ENCODE data around the gene ABCA13. TPM values are rescaled to one million over a fixed set of nuclear protein-coding genes. Genes with fewer than 3 reads are reported as not detected.
"Not testable (repeated sequence)": the region's sequence is repeated elsewhere in the genome, so short reads cannot be mapped to it uniquely, and the experiment has no call there.

ABCA13 gene
- total RNA-seq = not detected

GRCh38 chr7:48171202-48171601 lies at the start of gene ABCA13:
Gene ABCA13, plus strand, starts transcription at chr7:48171458. Its CDS starts 26 bp downstream, at chr7:48171484.
- H3K9me3 Mint-ChIP-seq = no peaks in the 10 kb centered on the region

GRCh38 chr7:48126037-48126436 lies 45.2 kb upstream of the ABCA13 start:
- Mint-ChIP-seq H3K9me3 (no peaks in the 10 kb centered on the region), H3K4me1 (peaks cover 14% of the 10 kb centered on the region), H3K27ac (no peak overlapping the region), H3K4me3 (no peak overlapping the region), H3K27me3 (peaks cover 25% of the 10 kb centered on the region), H3K36me3 (ENCODE audit: low read depth) (no peaks in the 10 kb centered on the region)
- DNase-seq = no peak
- CTCF ChIA-PET = no interaction called here
- POLR2A ChIA-PET = interaction anchor here (0.7 kb wide), 1 partner anchor 171 kb away, joined by 3 read pairs; no protein-coding TSS in a partner anchor

More at GRCh38 chr7:48171202-48171601, at the start of gene ABCA13:
- Mint-ChIP-seq H3K27me3 (peaks cover 29% of the 10 kb centered on the region), H3K4me1 (no peaks in the 10 kb centered on the region), H3K27ac (no peak within 1 kb of the TSS), H3K36me3 (ENCODE audit: low read depth) (no peaks in the 10 kb centered on the region), H3K4me3 (no peak within 1 kb of the TSS)
- POLR2A ChIA-PET = no interaction called here
- CTCF ChIA-PET = no interaction called here
- DNase-seq = no peak

GRCh38 chr7:48130658-48131108 lies 40.6 kb upstream of the ABCA13 start:
- DNase-seq = no peak
- POLR2A ChIA-PET = interaction anchor here (0.6 to 1.1 kb wide), 2 partner anchors 148 to 168 kb away, joined by 3 read pairs; no protein-coding TSS in a partner anchor
- Mint-ChIP-seq H3K4me1 (peaks cover 21% of the 10 kb centered on the region), H3K9me3 (peaks cover 4% of the 10 kb centered on the region), H3K27ac (no peak overlapping the region), H3K4me3 (no peak overlapping the region), H3K36me3 (ENCODE audit: low read depth) (no peaks in the 10 kb centered on the region), H3K27me3 (peaks cover 13% of the 10 kb centered on the region)
- CTCF ChIA-PET = interaction anchor here (1.3 to 1.6 kb wide), 2 partner anchors 21 to 140 kb away, joined by 3 to 5 read pairs; no protein-coding TSS in a partner anchor

GRCh38 chr7:48132792-48133191 lies 38.5 kb upstream of the ABCA13 start:
- Mint-ChIP-seq H3K27me3 (peaks cover 5% of the 10 kb centered on the region), H3K36me3 (ENCODE audit: low read depth) (no peaks in the 10 kb centered on the region), H3K27ac (no peak overlapping the region), H3K4me3 (no peak overlapping the region), H3K9me3 (peaks cover 7% of the 10 kb centered on the region), H3K4me1 (peaks cover 21% of the 10 kb centered on the region)
- CTCF ChIA-PET = no interaction called here
- no peak for DNase-seq
- POLR2A ChIA-PET = no interaction called here

- Mint-ChIP-seq H3K9me3 (peaks cover 3% of the 10 kb centered on the region), H3K27ac (no peak overlapping the region), H3K27me3 (peaks cover 4% of the 10 kb centered on the region), H3K4me3 (no peak overlapping the region), H3K4me1 (peaks cover 10% of the 10 kb centered on the region), H3K36me3 (ENCODE audit: low read depth) (no peaks in the 10 kb centered on the region)
- ChIA-PET CTCF (no interaction called here), POLR2A (no interaction called here)
- DNase-seq = no peak
These were observed 31.8 kb upstream of the ABCA13 start for GRCh38 chr7:48139459-48139858.

GRCh38 chr7:48140001-48140681 lies 31.1 kb upstream of the ABCA13 start:
- Mint-ChIP-seq H3K27me3 (peaks cover 4% of the 10 kb centered on the region), H3K9me3 (peaks cover 3% of the 10 kb centered on the region), H3K4me3 (no peak overlapping the region), H3K4me1 (peaks cover 10% of the 10 kb centered on the region), H3K27ac (no peak overlapping the region), H3K36me3 (ENCODE audit: low read depth) (no peaks in the 10 kb centered on the region)
- DNase-seq = no peak
- POLR2A ChIA-PET = no interaction called here
- CTCF ChIA-PET = interaction anchor here (1.3 kb wide), 1 partner anchor 14 kb away, joined by 5 read pairs; no protein-coding TSS in a partner anchor

- POLR2A ChIA-PET = no interaction called here
- H3K9me3 Mint-ChIP-seq = no peaks in the 10 kb centered on the region
- H3K36me3 Mint-ChIP-seq (ENCODE audit: low read depth) = no peaks in the 10 kb centered on the region
- CTCF ChIA-PET = interaction anchor here (1.3 to 1.8 kb wide), 3 partner anchors 13 to 196 kb away, joined by 3 to 8 read pairs (median 5); no protein-coding TSS in a partner anchor
- DNase-seq = no peak
- H3K4me3 Mint-ChIP-seq = no peak overlapping the region
- peaks cover 5% of the 10 kb centered on the region for H3K27me3 Mint-ChIP-seq
- peaks cover 10% of the 10 kb centered on the region for H3K4me1 Mint-ChIP-seq
- H3K27ac Mint-ChIP-seq = no peak overlapping the region
These were observed 29.7 kb upstream of the ABCA13 start for GRCh38 chr7:48141521-48141920.

GRCh38 chr7:48144291-48144768 lies 26.9 kb upstream of the ABCA13 start:
- Mint-ChIP-seq H3K4me1 (peaks cover 6% of the 10 kb centered on the region), H3K9me3 (no peaks in the 10 kb centered on the region), H3K27ac (no peak overlapping the region), H3K36me3 (ENCODE audit: low read depth) (no peaks in the 10 kb centered on the region), H3K27me3 (peaks cover 20% of the 10 kb centered on the region), H3K4me3 (no peak overlapping the region)
- ChIA-PET POLR2A (no interaction called here), CTCF (no interaction called here)
- no peak for DNase-seq

- ChIA-PET POLR2A (no interaction called here), CTCF (interaction anchor here (1.6 kb wide), 1 partner anchor 202 kb away, joined by 4 read pairs; no protein-coding TSS in a partner anchor)
- Mint-ChIP-seq H3K27ac (no peak overlapping the region), H3K4me1 (no peaks in the 10 kb centered on the region), H3K9me3 (no peaks in the 10 kb centered on the region), H3K4me3 (no peak overlapping the region), H3K36me3 (ENCODE audit: low read depth) (no peaks in the 10 kb centered on the region), H3K27me3 (peaks cover 31% of the 10 kb centered on the region)
- no peak for DNase-seq
These were observed 24.1 kb upstream of the ABCA13 start for GRCh38 chr7:48147078-48147591.

- H3K4me1 Mint-ChIP-seq; DNase-seq; H3K9me3 Mint-ChIP-seq; H3K27ac Mint-ChIP-seq; POLR2A ChIA-PET; H3K4me3 Mint-ChIP-seq; H3K36me3 Mint-ChIP-seq (ENCODE audit: low read depth): not testable (repeated sequence)
- H3K27me3 Mint-ChIP-seq = peaks cover 32% of the 10 kb centered on the region
- CTCF ChIA-PET = interaction anchor here (1.6 kb wide), 1 partner anchor 202 kb away, joined by 4 read pairs; no protein-coding TSS in a partner anchor
These were observed 23.6 kb upstream of the ABCA13 start for GRCh38 chr7:48147690-48148089.

GRCh38 chr7:48148311-48148710 lies 22.9 kb upstream of the ABCA13 start:
- peaks cover 32% of the 10 kb centered on the region for H3K27me3 Mint-ChIP-seq
- H3K4me3 Mint-ChIP-seq = no peak overlapping the region
- no peaks in the 10 kb centered on the region for H3K4me1 Mint-ChIP-seq
- DNase-seq = no peak
- CTCF ChIA-PET = interaction anchor here (1.6 kb wide), 1 partner anchor 203 kb away, joined by 4 read pairs; no protein-coding TSS in a partner anchor
- POLR2A ChIA-PET = no interaction called here
- H3K9me3 Mint-ChIP-seq = no peaks in the 10 kb centered on the region
- H3K27ac Mint-ChIP-seq = no peak overlapping the region
- no peaks in the 10 kb centered on the region for H3K36me3 Mint-ChIP-seq (ENCODE audit: low read depth)

GRCh38 chr7:48149058-48149457 lies 22.2 kb upstream of the ABCA13 start:
- Mint-ChIP-seq H3K36me3 (ENCODE audit: low read depth) (no peaks in the 10 kb centered on the region), H3K27me3 (peaks cover 30% of the 10 kb centered on the region), H3K4me1 (no peaks in the 10 kb centered on the region), H3K27ac (no peak overlapping the region), H3K4me3 (no peak overlapping the region), H3K9me3 (no peaks in the 10 kb centered on the region)
- DNase-seq = no peak
- ChIA-PET CTCF (no interaction called here), POLR2A (no interaction called here)

GRCh38 chr7:48150086-48150485 lies 21.2 kb upstream of the ABCA13 start:
- no peak for DNase-seq
- CTCF ChIA-PET = no interaction called here
- Mint-ChIP-seq H3K4me1 (peaks cover 2% of the 10 kb centered on the region), H3K9me3 (no peaks in the 10 kb centered on the region), H3K27ac (no peak overlapping the region), H3K27me3 (peaks cover 32% of the 10 kb centered on the region), H3K36me3 (ENCODE audit: low read depth) (no peaks in the 10 kb centered on the region), H3K4me3 (no peak overlapping the region)
- POLR2A ChIA-PET = no interaction called here
